Measurements from ENCODE around the gene RFESD. TPM values are rescaled to one million over a fixed set of nuclear protein-coding genes. Genes with fewer than 3 reads are reported as not detected.

RFESD gene
- total and polyA plus RNA-seq, 4 donors = 1.1 to 98.0 (median 1.4) TPM

DNA sequence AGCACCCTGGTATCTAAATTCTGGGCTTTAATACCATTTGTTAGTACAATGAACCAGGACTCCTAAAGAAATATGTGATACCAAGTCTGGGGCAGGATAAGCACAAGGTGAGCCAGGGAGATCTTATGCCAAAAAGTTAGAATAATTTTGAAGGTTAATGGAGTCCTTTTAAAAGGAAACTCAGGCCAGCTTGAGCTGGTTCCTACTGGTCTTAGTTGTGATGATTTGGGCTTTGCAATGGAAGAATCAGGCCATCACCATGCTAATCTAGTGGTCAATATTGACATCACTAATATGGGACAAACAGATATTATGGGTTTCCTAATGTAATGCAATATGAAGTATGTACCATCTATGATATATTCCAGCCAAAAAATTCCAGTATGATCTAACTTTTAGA lies 43.8 kb downstream of the RFESD start:
- Histone ChIP-seq H3K27ac (ENCODE audit: low read depth in 1 of 2, low read length in 2 of 2) (no peak overlapping the region), H3K4me1 (ENCODE audit: control insufficient read depth in 4 of 4, insufficient read depth in 4 of 4, low read length in 3 of 4) (no peaks in the 10 kb centered on the region), H3K36me3 (ENCODE audit: control insufficient read depth in 4 of 4, insufficient read depth in 3 of 4, low read depth in 1 of 4, low read length in 3 of 4) (no peaks in the 10 kb centered on the region), H3K27me3 (ENCODE audit: control insufficient read depth in 4 of 4, insufficient read depth in 4 of 4, low read length in 3 of 4) (no peaks in the 10 kb centered on the region), H3K9ac (ENCODE audit: low read depth in 1 of 2, low read length in 2 of 2) (no peak overlapping the region), H3K4me3 (ENCODE audit: low read depth in 1 of 3, low read length in 3 of 3) (no peak overlapping the region), H3K9me3 (ENCODE audit: control insufficient read depth in 4 of 4, low read length in 3 of 4) (no peaks in the 10 kb centered on the region)
- DNase-seq (ENCODE audit: low spot score) = no peak
- TF ChIP-seq HNF4G (IDR thresholded peaks at IDR 0.05) = no peak
- TF ChIP-seq, protein P1, sequence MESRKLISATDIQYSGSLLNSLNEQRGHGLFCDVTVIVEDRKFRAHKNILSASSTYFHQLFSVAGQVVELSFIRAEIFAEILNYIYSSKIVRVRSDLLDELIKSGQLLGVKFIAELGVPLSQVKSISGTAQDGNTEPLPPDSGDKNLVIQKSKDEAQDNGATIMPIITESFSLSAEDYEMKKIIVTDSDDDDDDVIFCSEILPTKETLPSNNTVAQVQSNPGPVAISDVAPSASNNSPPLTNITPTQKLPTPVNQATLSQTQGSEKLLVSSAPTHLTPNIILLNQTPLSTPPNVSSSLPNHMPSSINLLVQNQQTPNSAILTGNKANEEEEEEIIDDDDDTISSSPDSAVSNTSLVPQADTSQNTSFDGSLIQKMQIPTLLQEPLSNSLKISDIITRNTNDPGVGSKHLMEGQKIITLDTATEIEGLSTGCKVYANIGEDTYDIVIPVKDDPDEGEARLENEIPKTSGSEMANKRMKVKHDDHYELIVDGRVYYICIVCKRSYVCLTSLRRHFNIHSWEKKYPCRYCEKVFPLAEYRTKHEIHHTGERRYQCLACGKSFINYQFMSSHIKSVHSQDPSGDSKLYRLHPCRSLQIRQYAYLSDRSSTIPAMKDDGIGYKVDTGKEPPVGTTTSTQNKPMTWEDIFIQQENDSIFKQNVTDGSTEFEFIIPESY (IDR thresholded peaks at IDR 0.05) = no peak
- TF ChIP-seq, protein P2, sequence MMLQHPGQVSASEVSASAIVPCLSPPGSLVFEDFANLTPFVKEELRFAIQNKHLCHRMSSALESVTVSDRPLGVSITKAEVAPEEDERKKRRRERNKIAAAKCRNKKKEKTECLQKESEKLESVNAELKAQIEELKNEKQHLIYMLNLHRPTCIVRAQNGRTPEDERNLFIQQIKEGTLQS (IDR thresholded peaks at IDR 0.05) = no peak
- no peak for TF ChIP-seq RAD21 (IDR thresholded peaks at IDR 0.05)
- no peak for TF ChIP-seq EGR1 (IDR thresholded peaks at IDR 0.05; ENCODE audit: low read depth in 2 of 2)
- TF ChIP-seq RXRA (IDR thresholded peaks at IDR 0.05) = no peak
- no peak for TF ChIP-seq SP1 (IDR thresholded peaks at IDR 0.05)
- TF ChIP-seq REST (IDR thresholded peaks at IDR 0.05) = no peak
- no peak for TF ChIP-seq NR2F2 (IDR thresholded peaks at IDR 0.05)
- TF ChIP-seq FOXA2 (IDR thresholded peaks at IDR 0.05) = no peak
- no peak for TF ChIP-seq HNF4A (conservative IDR thresholded peaks at IDR 0.05)
- TF ChIP-seq GABPA (IDR thresholded peaks at IDR 0.05 in 1 of 2, conservative IDR thresholded peaks at IDR 0.05 in 1 of 2) = no peak
- TF ChIP-seq, protein P3, sequence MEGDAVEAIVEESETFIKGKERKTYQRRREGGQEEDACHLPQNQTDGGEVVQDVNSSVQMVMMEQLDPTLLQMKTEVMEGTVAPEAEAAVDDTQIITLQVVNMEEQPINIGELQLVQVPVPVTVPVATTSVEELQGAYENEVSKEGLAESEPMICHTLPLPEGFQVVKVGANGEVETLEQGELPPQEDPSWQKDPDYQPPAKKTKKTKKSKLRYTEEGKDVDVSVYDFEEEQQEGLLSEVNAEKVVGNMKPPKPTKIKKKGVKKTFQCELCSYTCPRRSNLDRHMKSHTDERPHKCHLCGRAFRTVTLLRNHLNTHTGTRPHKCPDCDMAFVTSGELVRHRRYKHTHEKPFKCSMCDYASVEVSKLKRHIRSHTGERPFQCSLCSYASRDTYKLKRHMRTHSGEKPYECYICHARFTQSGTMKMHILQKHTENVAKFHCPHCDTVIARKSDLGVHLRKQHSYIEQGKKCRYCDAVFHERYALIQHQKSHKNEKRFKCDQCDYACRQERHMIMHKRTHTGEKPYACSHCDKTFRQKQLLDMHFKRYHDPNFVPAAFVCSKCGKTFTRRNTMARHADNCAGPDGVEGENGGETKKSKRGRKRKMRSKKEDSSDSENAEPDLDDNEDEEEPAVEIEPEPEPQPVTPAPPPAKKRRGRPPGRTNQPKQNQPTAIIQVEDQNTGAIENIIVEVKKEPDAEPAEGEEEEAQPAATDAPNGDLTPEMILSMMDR (IDR thresholded peaks at IDR 0.05; ENCODE audit: low read depth, low read length, missing input control) = no peak
- TF ChIP-seq YY1 (IDR thresholded peaks at IDR 0.05) = no peak
- no peak for TF ChIP-seq MAX (IDR thresholded peaks at IDR 0.05)
- TF ChIP-seq TAF1 (conservative IDR thresholded peaks at IDR 0.05) = no peak
- no peak for TF ChIP-seq JUND (IDR thresholded peaks at IDR 0.05)

All from liver (tissue), 9 donors.